GM12801 (cell line): ENCODE data around the gene DHX34.

ENCODE experiments used
- CTCF ChIP-seq: IDR thresholded peaks from one replicate; pipeline ENCODE4 v1.5.1; 2011; ENCODE audit warnings: control low read depth; ENCODE audit not compliant: insufficient read length; ENCODE audit errors: extremely low read depth

Gene DHX34

GRCh38 chr19:47402504-47402903, 53.4 kb downstream of the DHX34 start:
- TF ChIP-seq CTCF: no peak

- no peak for TF ChIP-seq CTCF
Observed at GRCh38 chr19:47404334-47405196, 55.5 kb downstream of the DHX34 start.

GRCh38 chr19:47405197-47405550, 56.1 kb downstream of the DHX34 start:
- no peak for TF ChIP-seq CTCF

- no peak for TF ChIP-seq CTCF
Observed at GRCh38 chr19:47405854-47406417, 56.8 kb downstream of the DHX34 start.

GRCh38 chr19:47406711-47407416, 57.7 kb downstream of the DHX34 start:
- TF ChIP-seq CTCF: no peak

GRCh38 chr19:47407417-47407774, 58.3 kb downstream of the DHX34 start:
- no peak for TF ChIP-seq CTCF

GRCh38 chr19:47408156-47408938, 59.2 kb downstream of the DHX34 start:
- TF ChIP-seq CTCF: no peak
